Mononuclear cell (primary cell): Measurements from ENCODE around the gene KCNQ5. TPM values are rescaled to one million over a fixed set of nuclear protein-coding genes. Genes with fewer than 3 reads are reported as not detected.

Source experiments
- H3K27me3 ChIP-seq: 2 replicates; pipeline ENCODE4 v1.6.0; 2011; ENCODE audit warnings: low read length, control low read depth; ENCODE audit not compliant: insufficient read depth
- H3K4me1 ChIP-seq: 2 replicates; pipeline ENCODE4 v1.5.1; 2011; ENCODE audit warnings: mild to moderate bottlenecking, low read length, control low read depth; ENCODE audit not compliant: insufficient read depth
- H3K4me3 ChIP-seq: 2 replicates; pipeline ENCODE4 v1.5.1; 2011; ENCODE audit warnings: mild to moderate bottlenecking, low read length, moderate library complexity
- H3K9me3 ChIP-seq: 2 replicates; pipeline ENCODE4 v1.5.1; 2011; ENCODE audit warnings: low read depth, mild to moderate bottlenecking, control low read depth, low read length
- total RNA-seq: library from RNA; depleted of rRNA; stranded (reverse); fragments of >200 nt; gene quantifications from one replicate; pipeline ENCODE4 v1.2.3, GENCODE V29; 2012

The KCNQ5 gene
- total RNA-seq, 1 donor, result 2.8 TPM

- Histone ChIP-seq H3K4me3 (no peak overlapping the region), H3K9me3 (no peaks in the 10 kb centered on the region), H3K27me3 (no peaks in the 10 kb centered on the region), H3K4me1 (no peaks in the 10 kb centered on the region)
These were observed 529.9 kb downstream of the KCNQ5 start for GRCh38 chr6:73151732-73152131.

DNA sequence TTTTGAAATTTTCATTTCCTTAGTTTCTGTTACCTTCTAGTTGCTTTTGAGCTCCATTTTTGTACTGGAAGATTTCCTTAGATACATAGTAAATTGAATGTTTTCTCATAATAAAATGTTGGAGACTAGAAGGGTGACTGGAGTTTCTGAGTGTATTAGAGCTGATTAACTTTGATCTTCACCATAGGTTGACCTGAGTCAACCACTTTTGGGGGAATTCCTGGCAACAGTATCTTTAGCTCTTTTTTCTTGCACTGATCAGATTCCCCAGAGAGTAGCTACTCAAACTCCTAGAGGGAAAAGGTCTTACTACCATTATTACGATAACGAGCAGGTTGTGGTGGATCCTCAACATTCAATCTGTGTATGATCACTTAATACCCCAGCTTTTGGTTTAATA lies 530.7 kb downstream of the KCNQ5 start:
- Histone ChIP-seq H3K27me3 (no peaks in the 10 kb centered on the region), H3K4me3 (no peak overlapping the region), H3K9me3 (no peaks in the 10 kb centered on the region), H3K4me1 (no peaks in the 10 kb centered on the region)

DNA sequence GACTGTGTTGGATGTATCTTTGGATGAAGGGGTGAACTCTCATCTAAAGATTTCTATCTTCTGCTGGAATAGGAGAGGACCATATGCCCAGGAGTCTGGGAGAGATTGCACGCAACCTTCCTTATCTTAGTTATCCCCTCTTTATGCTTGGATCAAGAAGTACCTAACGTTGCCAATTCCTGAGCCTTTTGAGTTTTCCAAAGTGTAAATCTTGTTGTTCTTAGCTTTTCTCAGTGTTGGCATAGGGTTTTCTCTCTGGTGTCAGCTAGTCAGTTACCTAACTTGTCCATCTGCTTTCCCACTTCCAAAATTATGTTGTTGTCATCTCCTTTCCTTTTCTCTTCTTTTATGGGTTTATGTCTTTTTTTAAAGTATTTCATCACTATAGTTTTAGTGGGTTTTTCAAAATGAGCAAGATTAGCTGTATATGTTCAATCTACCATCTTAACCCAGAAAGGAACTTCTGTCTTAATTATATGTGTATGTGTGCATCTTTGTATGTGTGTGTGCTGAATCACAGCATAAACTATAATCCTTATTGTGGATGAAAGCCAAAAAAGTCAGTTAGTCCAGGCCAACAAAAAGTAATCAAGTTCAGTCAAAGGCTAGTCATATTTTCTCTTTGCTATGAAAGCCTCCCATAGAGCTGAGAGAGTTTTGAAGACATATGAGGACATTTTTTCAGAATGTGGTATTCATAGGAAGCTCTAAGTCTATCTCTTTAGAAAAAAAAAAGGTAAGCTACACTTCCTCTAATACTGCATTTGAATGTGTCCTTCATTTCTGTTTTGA lies 531.3 kb downstream of the KCNQ5 start:
- Histone ChIP-seq H3K4me1 (no peaks in the 10 kb centered on the region), H3K27me3 (no peaks in the 10 kb centered on the region), H3K4me3 (no peak overlapping the region), H3K9me3 (no peaks in the 10 kb centered on the region)

- Histone ChIP-seq H3K4me3 (no peak overlapping the region), H3K9me3 (no peaks in the 10 kb centered on the region), H3K4me1 (no peaks in the 10 kb centered on the region), H3K27me3 (no peaks in the 10 kb centered on the region)
These were observed 535.2 kb downstream of the KCNQ5 start for GRCh38 chr6:73156793-73157767.

- H3K9me3 ChIP-seq, result no peaks in the 10 kb centered on the region
- H3K4me1 ChIP-seq, result no peaks in the 10 kb centered on the region
- no peak overlapping the region for H3K4me3 ChIP-seq
- no peaks in the 10 kb centered on the region for H3K27me3 ChIP-seq
These were observed 536.0 kb downstream of the KCNQ5 start for GRCh38 chr6:73157870-73158269.

DNA sequence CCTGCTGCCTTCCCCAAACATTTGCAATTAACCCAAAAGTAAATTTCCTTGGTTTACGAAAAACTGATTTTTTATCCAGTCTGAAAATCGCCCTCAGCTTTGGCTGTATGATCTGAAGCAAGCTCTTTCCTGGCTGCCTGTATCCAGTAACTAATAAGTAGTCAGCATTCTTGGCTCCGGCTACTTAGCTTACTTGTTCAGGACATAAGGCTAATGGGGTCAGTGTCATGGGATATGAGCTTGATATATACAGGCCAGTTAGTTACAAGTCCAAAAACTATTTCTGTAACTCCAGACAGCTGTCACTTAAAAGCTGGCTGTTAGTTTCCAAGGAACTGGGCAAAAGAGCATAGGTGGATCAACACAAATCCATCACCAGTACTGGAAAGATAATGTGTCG lies 547.2 kb downstream of the KCNQ5 start:
- H3K9me3 ChIP-seq, result no peaks in the 10 kb centered on the region
- no peaks in the 10 kb centered on the region for H3K27me3 ChIP-seq
- no peak overlapping the region for H3K4me3 ChIP-seq
- H3K4me1 ChIP-seq, result no peaks in the 10 kb centered on the region

DNA sequence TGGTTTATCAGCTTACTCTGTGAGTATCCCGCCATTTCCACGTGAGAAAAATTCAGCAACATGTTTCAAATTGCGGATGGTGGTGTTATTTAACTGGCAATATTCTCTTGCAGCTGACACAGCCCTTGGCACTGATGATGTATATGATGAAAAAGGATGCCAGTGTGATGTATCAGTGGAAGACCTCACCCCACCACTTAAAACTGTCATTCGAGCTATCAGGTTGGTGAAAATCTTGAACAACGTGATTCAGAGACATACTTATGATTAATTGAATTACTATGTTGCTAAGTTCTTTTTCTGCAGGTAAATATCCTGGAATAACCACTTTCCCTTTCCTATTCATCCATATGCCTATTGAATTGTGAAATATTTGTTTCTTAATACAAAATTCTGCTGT lies 547.8 kb downstream of the KCNQ5 start:
- H3K27me3 ChIP-seq, result no peaks in the 10 kb centered on the region
- no peaks in the 10 kb centered on the region for H3K9me3 ChIP-seq
- no peaks in the 10 kb centered on the region for H3K4me1 ChIP-seq
- no peak overlapping the region for H3K4me3 ChIP-seq

GRCh38 chr6:73174646-73175045 lies 552.8 kb downstream of the KCNQ5 start:
- Histone ChIP-seq H3K27me3 (no peaks in the 10 kb centered on the region), H3K4me3 (no peak overlapping the region), H3K9me3 (no peaks in the 10 kb centered on the region), H3K4me1 (peaks cover 4% of the 10 kb centered on the region)

DNA sequence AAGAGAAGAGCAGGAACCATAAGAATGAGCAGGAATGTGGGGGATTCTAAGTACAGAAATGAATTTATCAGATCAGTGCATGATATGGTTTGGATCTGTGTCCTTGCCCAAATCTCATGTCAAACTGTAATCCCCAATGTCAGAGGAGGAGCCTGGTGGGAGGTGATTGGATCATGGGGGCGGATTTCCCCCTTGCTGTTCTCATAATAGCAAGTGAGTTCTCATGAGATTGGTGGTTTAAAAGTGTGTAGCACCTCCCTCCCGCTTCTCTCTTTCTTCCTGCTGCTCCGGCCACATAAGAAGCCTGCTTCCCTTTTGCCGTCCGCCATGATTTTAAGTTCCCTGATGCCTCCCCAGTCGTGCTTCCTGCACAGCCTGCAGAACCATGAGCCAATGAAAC lies 554.2 kb downstream of the KCNQ5 start:
- Histone ChIP-seq H3K4me3 (no peak overlapping the region), H3K9me3 (no peaks in the 10 kb centered on the region), H3K4me1 (peaks cover 9% of the 10 kb centered on the region), H3K27me3 (no peaks in the 10 kb centered on the region)

GRCh38 chr6:73177221-73177944 lies 555.5 kb downstream of the KCNQ5 start:
- Histone ChIP-seq H3K4me3 (no peak overlapping the region), H3K4me1 (peaks cover 9% of the 10 kb centered on the region), H3K9me3 (no peaks in the 10 kb centered on the region), H3K27me3 (no peaks in the 10 kb centered on the region)

DNA sequence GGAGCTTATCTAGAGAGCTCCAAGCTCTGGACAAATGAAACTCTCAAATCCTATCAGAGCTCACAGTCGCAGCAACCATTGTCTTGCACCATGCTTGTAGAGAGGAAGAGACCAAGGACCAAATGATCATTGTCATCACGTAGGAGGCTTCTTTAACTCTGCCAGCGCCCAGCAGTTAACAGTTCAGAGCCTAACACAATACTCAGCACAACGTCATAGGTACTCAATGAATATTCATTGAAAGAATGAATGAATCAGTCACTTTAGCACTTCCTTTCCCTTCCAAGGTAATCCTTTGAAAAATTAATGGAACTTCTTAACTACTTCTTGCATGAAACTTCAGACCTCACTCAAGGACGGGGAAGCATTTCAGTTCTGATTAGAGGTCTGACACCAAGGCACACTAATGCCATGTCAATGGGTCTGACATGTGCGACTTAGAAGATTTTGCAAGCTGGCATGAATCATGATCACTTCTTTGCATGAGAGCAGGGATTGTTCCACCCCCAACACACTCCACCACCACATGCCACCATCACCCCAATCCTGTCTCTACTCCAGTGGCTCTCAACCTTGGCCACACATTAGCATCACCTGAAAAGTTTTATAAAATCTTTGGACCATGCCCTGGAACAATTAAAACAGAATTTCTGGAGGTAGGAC lies 558.3 kb downstream of the KCNQ5 start:
- Histone ChIP-seq H3K27me3 (no peaks in the 10 kb centered on the region), H3K9me3 (no peaks in the 10 kb centered on the region), H3K4me3 (no peak overlapping the region), H3K4me1 (peaks cover 9% of the 10 kb centered on the region)

- H3K27me3 ChIP-seq, result no peaks in the 10 kb centered on the region
- peaks cover 9% of the 10 kb centered on the region for H3K4me1 ChIP-seq
- no peak overlapping the region for H3K4me3 ChIP-seq
- H3K9me3 ChIP-seq, result no peaks in the 10 kb centered on the region
These were observed 559.1 kb downstream of the KCNQ5 start for GRCh38 chr6:73180763-73181619.

DNA sequence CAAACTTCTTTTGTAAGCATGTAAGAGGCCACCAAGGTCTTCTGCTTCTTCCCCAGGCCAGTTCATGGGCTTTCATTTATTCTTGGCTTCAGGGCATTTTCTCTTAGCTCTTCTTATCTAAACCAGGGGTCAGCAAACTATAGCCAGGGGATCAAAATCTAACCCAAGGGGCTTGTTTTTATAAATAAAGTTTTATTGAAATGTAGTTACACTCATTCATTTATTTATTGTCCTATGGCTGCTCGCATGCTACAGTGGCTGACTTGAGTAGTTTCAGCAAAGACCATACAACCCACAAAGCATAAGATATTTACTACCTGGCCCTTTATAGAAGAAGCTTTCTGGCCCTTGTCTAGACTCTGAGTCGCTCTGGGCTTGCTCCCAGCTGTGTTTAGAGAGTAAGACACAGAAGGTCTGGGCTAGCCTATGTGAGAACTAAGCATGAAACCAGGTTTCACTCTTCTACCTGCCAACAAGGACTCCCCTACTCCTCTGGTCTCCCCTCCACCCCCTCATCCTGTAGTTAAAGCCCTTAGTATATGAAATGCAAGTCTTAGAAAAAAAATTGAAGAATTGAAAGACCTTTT lies 560.2 kb downstream of the KCNQ5 start:
- Histone ChIP-seq H3K4me1 (peaks cover 5% of the 10 kb centered on the region), H3K27me3 (no peaks in the 10 kb centered on the region), H3K4me3 (no peak overlapping the region), H3K9me3 (no peaks in the 10 kb centered on the region)
